CD4-positive, alpha-beta T cell treated with Interleukin-10 for 1 hour (primary cell): ENCODE measurements around the gene RYR1.
"Not testable (repeated sequence)": the region's sequence is repeated elsewhere in the genome, so short reads cannot be mapped to it uniquely, and the experiment has no call there.

Experiments used
- DNase-seq: peaks from one replicate; pipeline ENCODE4 v3.0.0-alpha.2; 2020

Gene RYR1

GRCh38 chr19:38464421-38465082, 31.1 kb downstream of the RYR1 start:
- DNase-seq, result no peak

GRCh38 chr19:38466050-38466449, 32.6 kb downstream of the RYR1 start:
- no peak for DNase-seq

- DNase-seq, result no peak
These were observed 34.3 kb downstream of the RYR1 start for GRCh38 chr19:38467541-38468525.

- DNase-seq, result no peak
These were observed 35.7 kb downstream of the RYR1 start for GRCh38 chr19:38469151-38469550.

- DNase-seq, result no peak
These were observed 37.4 kb downstream of the RYR1 start for GRCh38 chr19:38470788-38471480.

GRCh38 chr19:38472725-38473124, 39.2 kb downstream of the RYR1 start:
- DNase-seq, result not testable (repeated sequence)

GRCh38 chr19:38473201-38473600, 39.7 kb downstream of the RYR1 start:
- DNase-seq, result no peak

GRCh38 chr19:38475176-38475575, 41.7 kb downstream of the RYR1 start:
- DNase-seq, result no peak

GRCh38 chr19:38478273-38478971, 44.9 kb downstream of the RYR1 start:
- peak; percentile 15 for DNase-seq

GRCh38 chr19:38482496-38482895, 49.0 kb downstream of the RYR1 start:
- no peak for DNase-seq

- DNase-seq, result no peak
These were observed 49.6 kb downstream of the RYR1 start for GRCh38 chr19:38483016-38483630.

- DNase-seq, result no peak
These were observed 51.3 kb downstream of the RYR1 start for GRCh38 chr19:38484747-38485146.

- no peak for DNase-seq
These were observed 52.2 kb downstream of the RYR1 start for GRCh38 chr19:38485541-38486285.

- DNase-seq, result no peak
These were observed 53.3 kb downstream of the RYR1 start for GRCh38 chr19:38486731-38487336.

GRCh38 chr19:38488096-38488495, 54.6 kb downstream of the RYR1 start:
- DNase-seq, result no peak

- DNase-seq, result no peak
These were observed 55.4 kb downstream of the RYR1 start for GRCh38 chr19:38488776-38489481.

- DNase-seq, result no peak
These were observed 57.4 kb downstream of the RYR1 start for GRCh38 chr19:38490861-38491260.

GRCh38 chr19:38492181-38492813, 58.8 kb downstream of the RYR1 start:
- DNase-seq, result no peak

- DNase-seq, result no peak
These were observed 60.9 kb downstream of the RYR1 start for GRCh38 chr19:38494379-38494778.

- not testable (repeated sequence) for DNase-seq
These were observed 61.9 kb downstream of the RYR1 start for GRCh38 chr19:38495375-38495774.
